H1 (cell line): ENCODE data around the gene DHX29. TPM values are rescaled to one million over a fixed set of nuclear protein-coding genes. Genes with fewer than 3 reads are reported as not detected.
A peak's percentile ranks its signal among the peaks of the same experiment; 100 is the strongest.

Experiments used
- CTCF ChIA-PET: fragments of 300-600 bp; sonication (Branson Sonifier 250); formaldehyde crosslinking; loops from one replicate; lab custom pipeline; 2021; ENCODE audit not compliant: partially characterized antibody; lab: Charles Lee
- POLR2A ChIA-PET: fragments of 300-600 bp; sonication (Branson Sonifier 250); formaldehyde crosslinking; loops from one replicate; lab custom pipeline; 2021; ENCODE audit warnings: inconsistent platforms; ENCODE audit not compliant: partially characterized antibody; lab: Charles Lee
- DNase-seq, 2 experiments: peaks; one replicate each; pipeline versions ENCODE4 v3.0.0 to v3.0.0-alpha.2; 2010 to 2022; ENCODE audit warnings: low spot score in 2 of 2, low read depth in 1 of 2, mixed read lengths in 1 of 2
- FAIRE-seq: peaks from 2 replicates; lab custom pipeline; 2011; peaks lifted over from hg19 to GRCh38; lab: Jason Lieb, UNC
- H2AFZ ChIP-seq: 2 replicates; pipeline ENCODE4 v1.8.1; 2012; ENCODE audit warnings: low read length, inconsistent platforms
- H2AK5ac ChIP-seq: 2 replicates; pipeline ENCODE4 v1.6.1; 2013; ENCODE audit warnings: low read depth, low read length
- H2BK120ac ChIP-seq: replicated peaks from 2 replicates; pipeline ENCODE3; 2013; ENCODE audit warnings: low read depth, low read length, inconsistent platforms
- H2BK12ac ChIP-seq: 2 replicates; pipeline ENCODE4 v1.6.1; 2013; ENCODE audit warnings: low read depth, low read length
- H2BK15ac ChIP-seq: 2 replicates; pipeline ENCODE4 v1.6.1; 2013; ENCODE audit warnings: low read length
- H2BK20ac ChIP-seq: 2 replicates; pipeline ENCODE4 v1.6.1; 2013; ENCODE audit warnings: low read length
- H2BK5ac ChIP-seq: 2 replicates; pipeline ENCODE4 v1.6.1; 2013; ENCODE audit warnings: low read depth, low read length
- H3K14ac ChIP-seq: 2 replicates; pipeline ENCODE4 v1.6.1; 2013; ENCODE audit warnings: inconsistent platforms; ENCODE audit not compliant: insufficient read length
- H3K18ac ChIP-seq: 2 replicates; pipeline ENCODE4 v1.6.1; 2013; ENCODE audit warnings: low read length; ENCODE audit errors: extremely low read depth
- H3K23ac ChIP-seq: 2 replicates; pipeline ENCODE4 v1.6.1; 2013; ENCODE audit warnings: inconsistent platforms; ENCODE audit not compliant: insufficient read length
- H3K23me2 ChIP-seq: 2 replicates; pipeline ENCODE4 v1.6.1; 2013; ENCODE audit warnings: low read depth, low read length
- H3K27ac ChIP-seq: 2 replicates; pipeline ENCODE4 v1.6.1; 2011; ENCODE audit warnings: low read depth, low read length, inconsistent platforms
- H3K27me3 ChIP-seq, 4 experiments: replicated peaks in 1 of 4; 1 replicate in 1 of 4; 2 replicates in 3 of 4; pipeline versions ENCODE4 v1.6.1 to v1.8.1; 2011 to 2013; ENCODE audit warnings: low read length in 3 of 4, mild to moderate bottlenecking in 3 of 4, inconsistent platforms in 2 of 4, mixed read lengths in 2 of 4, moderate library complexity in 1 of 4; ENCODE audit not compliant: control insufficient read depth in 3 of 4, insufficient read depth in 3 of 4; ENCODE audit errors: extremely low read depth in 1 of 4
- H3K36me3 ChIP-seq, 4 experiments: 2 replicates each; pipeline versions ENCODE4 v1.6.1 to v1.8.1; 2011 to 2013; ENCODE audit warnings: mild to moderate bottlenecking in 4 of 4, low read length in 3 of 4, moderate library complexity in 2 of 4, control low read depth in 1 of 4, inconsistent platforms in 1 of 4; ENCODE audit not compliant: insufficient read depth in 4 of 4, control insufficient read depth in 2 of 4
- H3K4ac ChIP-seq: replicated peaks from 2 replicates; pipeline ENCODE3; 2013; ENCODE audit warnings: low read length, low read depth, mixed read lengths, inconsistent platforms; ENCODE audit not compliant: insufficient read length
- H3K4me1 ChIP-seq, 4 experiments: replicated peaks in 1 of 4; 1 replicate in 1 of 4; 2 replicates in 3 of 4; pipeline versions ENCODE4 v1.6.1 to v1.8.1; 2011 to 2013; ENCODE audit warnings: low read length in 3 of 4, inconsistent platforms in 2 of 4, mixed read lengths in 1 of 4; ENCODE audit not compliant: insufficient read depth in 4 of 4, control insufficient read depth in 3 of 4
- H3K4me2 ChIP-seq, 2 experiments: 2 replicates each; pipeline versions ENCODE4 v1.6.1 to v1.8.1; 2011 to 2013; ENCODE audit warnings: low read depth in 2 of 2, low read length in 2 of 2, control low read depth in 1 of 2, inconsistent platforms in 1 of 2, mild to moderate bottlenecking in 1 of 2; ENCODE audit not compliant: insufficient read depth in 1 of 2
- H3K4me3 ChIP-seq, 4 experiments: fragments of 200-600, 300-600 bp in 1 of 4; sonication (generic), shearing (Covaris generic), sonication (Bioruptor Twin) in 1 of 4; 2 replicates each; pipeline versions ENCODE4 v1.5.1 to v1.8.1; 2011 to 2016; ENCODE audit warnings: low read length in 4 of 4, low read depth in 3 of 4, control low read depth in 2 of 4, inconsistent platforms in 2 of 4, mild to moderate bottlenecking in 2 of 4, mixed read lengths in 1 of 4, moderate library complexity in 1 of 4; ENCODE audit not compliant: insufficient read depth in 2 of 4; ENCODE audit errors: extremely low read depth in 1 of 4
- H3K56ac ChIP-seq: replicated peaks from 2 replicates; pipeline ENCODE3; 2013; ENCODE audit warnings: low read depth, mild to moderate bottlenecking, mixed read lengths, low read length, inconsistent platforms; ENCODE audit not compliant: insufficient read length
- H3K79me1 ChIP-seq: 2 replicates; pipeline ENCODE4 v1.6.1; 2013; ENCODE audit warnings: low read depth, low read length, control low read depth
- H3K79me2 ChIP-seq, 2 experiments: 2 replicates each; pipeline versions ENCODE4 v1.6.1 to v1.8.1; 2012 to 2013; ENCODE audit warnings: low read length in 2 of 2, mild to moderate bottlenecking in 2 of 2, inconsistent platforms in 1 of 2; ENCODE audit not compliant: insufficient read depth in 2 of 2, control insufficient read depth in 1 of 2
- H3K9ac ChIP-seq, 4 experiments: replicated peaks in 1 of 4; 1 replicate in 1 of 4; 2 replicates in 3 of 4; pipeline versions ENCODE4 v1.6.1 to v1.8.1; 2011 to 2013; ENCODE audit warnings: low read depth in 3 of 4, low read length in 3 of 4, control low read depth in 2 of 4, mild to moderate bottlenecking in 2 of 4, moderate library complexity in 2 of 4, inconsistent platforms in 1 of 4; ENCODE audit errors: extremely low read depth in 1 of 4
- H3K9me3 ChIP-seq, 2 experiments: 2 replicates each; pipeline versions ENCODE4 v1.6.1 to v1.8.1; 2012 to 2013; ENCODE audit warnings: mild to moderate bottlenecking in 2 of 2, moderate library complexity in 2 of 2, control low read depth in 1 of 2, inconsistent platforms in 1 of 2, low read depth in 1 of 2, low read length in 1 of 2, mixed read lengths in 1 of 2; ENCODE audit not compliant: insufficient read depth in 2 of 2
- H4K20me1 ChIP-seq, 2 experiments: replicated peaks in 1 of 2; 2 replicates each; pipeline versions ENCODE3 to v1.8.1; 2011 to 2013; ENCODE audit warnings: inconsistent platforms in 2 of 2, low read length in 2 of 2, mild to moderate bottlenecking in 1 of 2; ENCODE audit not compliant: insufficient read depth in 2 of 2, control insufficient read depth in 1 of 2
- H4K5ac ChIP-seq: 2 replicates; pipeline ENCODE4 v1.6.1; 2013; ENCODE audit warnings: low read length, low read depth, mixed read lengths, inconsistent platforms; ENCODE audit not compliant: insufficient read length
- H4K8ac ChIP-seq: 2 replicates; pipeline ENCODE4 v1.8.0; 2013; ENCODE audit warnings: mild to moderate bottlenecking, moderate library complexity, low read length, inconsistent platforms; ENCODE audit not compliant: insufficient read depth; ENCODE audit errors: extremely low read depth
- H4K91ac ChIP-seq: replicated peaks from 2 replicates; pipeline ENCODE3; 2013; ENCODE audit warnings: low read length, mixed read lengths, inconsistent platforms; ENCODE audit not compliant: insufficient read length
- BACH1 ChIP-seq: IDR thresholded peaks from 2 replicates; pipeline ENCODE4 v1.6.1; 2012; ENCODE audit warnings: low read length, improper control_type of control experiment
- EP300 ChIP-seq, 2 experiments: IDR thresholded peaks; 1 replicate in 1 of 2; 2 replicates in 1 of 2; pipeline ENCODE4 v1.6.1; 2011 to 2012; ENCODE audit warnings: low read depth in 2 of 2, low read length in 2 of 2, mild to moderate bottlenecking in 2 of 2, borderline replicate concordance in 1 of 2, inconsistent platforms in 1 of 2, moderate library complexity in 1 of 2
- FOSL1 ChIP-seq: IDR thresholded peaks from 2 replicates; pipeline ENCODE4 v1.6.1; 2011; ENCODE audit warnings: mild to moderate bottlenecking, low read depth, low read length, moderate library complexity; ENCODE audit not compliant: insufficient read depth
- HDAC2 ChIP-seq, 2 experiments: fragments of 300-600 bp in 1 of 2; sonication (generic) in 1 of 2; IDR thresholded peaks; 2 replicates each; pipeline ENCODE4 v1.6.1; 2011 to 2012; ENCODE audit warnings: low read depth in 2 of 2, low read length in 2 of 2, mild to moderate bottlenecking in 2 of 2, moderate library complexity in 2 of 2, borderline replicate concordance in 1 of 2, inconsistent platforms in 1 of 2
- NRF1 ChIP-seq: IDR thresholded peaks from 2 replicates; pipeline ENCODE4 v1.6.1; 2011; ENCODE audit warnings: mild to moderate bottlenecking, low read depth, low read length, improper control_type of control experiment
- POLR2AphosphoS5 ChIP-seq: IDR thresholded peaks from 2 replicates; pipeline ENCODE4 v1.6.1; 2011; ENCODE audit warnings: low read depth, low read length
- SAP30 ChIP-seq: fragments of 300-600 bp; sonication (generic); IDR thresholded peaks from 2 replicates; pipeline ENCODE4 v1.7.1; 2012; ENCODE audit warnings: low read length, moderate library complexity, mild to moderate bottlenecking, inconsistent platforms; ENCODE audit not compliant: insufficient read depth, insufficient replicate concordance
- SIX5 ChIP-seq: IDR thresholded peaks from 2 replicates; pipeline ENCODE4 v1.6.1; 2011; ENCODE audit warnings: mild to moderate bottlenecking, low read depth, low read length
- SRF ChIP-seq: IDR thresholded peaks from 2 replicates; pipeline ENCODE4 v1.6.1; 2011; ENCODE audit warnings: mild to moderate bottlenecking, low read depth, low read length, moderate library complexity
- WGBS, 2 experiments: shearing (Covaris generic) in 1 of 2; methylation state at CpG; one replicate each; pipeline versions ENCODE4 v1.1.6 to v1.1.7; 2013 to 2015; ENCODE audit warnings: low lambda C conversion rate in 2 of 2, mixed read lengths in 2 of 2, inconsistent platforms in 1 of 2, low coverage in 1 of 2, missing lambda C conversion rate in 1 of 2; ENCODE audit not compliant: insufficient replicate concordance in 2 of 2, insufficient coverage in 1 of 2, insufficient read length in 1 of 2; ENCODE audit errors: extremely low coverage in 1 of 2, missing lambda C conversion rate in 1 of 2; 5-methylcytosine and 5-hydroxymethylcytosine counted together
- polyA plus RNA-seq, 7 experiments: library from polyadenylated mRNA; depleted of rRNA in 3 of 7; stranded (reverse) in 5 of 7; unstranded in 2 of 7; fragments of >200 nt in 5 of 7; fragments of 200-250 nt in 2 of 7; gene quantifications; 1 replicate in 5 of 7; 2 replicates in 1 of 7; 4 replicates in 1 of 7; pipeline versions ENCODE4 v1.2.1 to v1.2.3, GENCODE V29; 2011 to 2013; ENCODE audit warnings: missing spikeins in 2 of 7, mixed read lengths in 2 of 7
- total RNA-seq: library from RNA; stranded (reverse); fragmentation: NEBNext Ultra II Directional; extraction: Animal tissue kit (Norgen Biotek cat#: 25700); gene quantifications from 2 replicates; pipeline ENCODE4 v1.2.1, GENCODE V29; 2021

DHX29 gene
- total and polyA plus RNA-seq, 2 of the 8 experiments (the other 6 are each of a cell fraction or from before 2014, with no cell fraction given) = 3.4 to 32.1 TPM

DNA sequence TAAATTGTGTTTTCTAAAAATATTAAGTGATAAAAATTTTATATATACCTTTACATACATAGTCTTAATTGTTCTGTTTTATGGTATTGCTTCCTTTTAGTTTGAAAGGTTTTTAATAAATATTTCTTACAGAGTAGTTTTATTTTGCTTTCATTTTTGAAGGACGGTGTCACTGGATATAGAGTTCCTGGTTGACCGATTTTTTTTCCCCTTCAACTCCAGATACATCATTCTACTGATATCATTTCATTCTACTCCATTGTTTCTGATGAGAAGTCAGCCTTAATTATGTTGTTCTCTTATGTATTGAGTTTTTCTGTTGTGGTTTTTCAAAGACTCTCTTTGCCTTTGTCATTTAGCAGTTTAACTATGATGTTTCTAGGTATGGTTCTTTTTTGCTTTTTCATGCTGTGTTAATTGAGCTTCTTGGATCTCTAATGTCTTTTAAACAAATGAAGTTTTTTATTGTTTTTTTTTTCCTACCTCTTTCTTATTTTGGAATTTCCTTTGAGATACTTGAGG is 30.7 kb upstream of the DHX29 start:
- Histone ChIP-seq H4K8ac (no peak overlapping the region), H3K9ac (no peak overlapping the region), H2BK20ac (no peak overlapping the region), H2AK5ac (no peak overlapping the region), H3K4me2 (no peak overlapping the region), H3K79me1 (no peaks in the 10 kb centered on the region), H2AFZ (no peak overlapping the region), H3K9me3 (no peaks in the 10 kb centered on the region), H2BK5ac (no peak overlapping the region), H3K36me3 (peaks cover 0 to 26% (median 6%) of the 10 kb centered on the region in 4 experiments; a peak in 3 of 8 replicates), H3K18ac (no peak overlapping the region), H3K4ac (no peak overlapping the region), H2BK120ac (no peak overlapping the region), H2BK15ac (no peak overlapping the region), H3K56ac (no peak overlapping the region), H3K4me3 (no peak overlapping the region), H3K79me2 (peaks cover 0 to 55% of the 10 kb centered on the region in 2 experiments; a peak in 2 of 4 replicates), H4K5ac (no peak overlapping the region), H4K91ac (no peak overlapping the region), H3K23ac (no peak overlapping the region), H2BK12ac (no peak overlapping the region), H3K27ac (no peak overlapping the region), H3K27me3 (peaks cover 0 to 1% (median 0%) of the 10 kb centered on the region in 4 experiments; a peak in 1 of 7 replicates), H3K23me2 (no peaks in the 10 kb centered on the region), H4K20me1 (peaks cover 1 to 2% of the 10 kb centered on the region in 2 experiments), H3K4me1 (no peaks in the 10 kb centered on the region), H3K14ac (no peak overlapping the region)
- WGBS, 2 experiments = 87% methylated on average over 2 of the region's 2 CpGs; no CpG with 5 or more reads in 1 of the 2 experiments
- ChIA-PET POLR2A (interaction anchor here (0.6 kb wide), 1 partner anchor 162 kb away, joined by 3 read pairs; no protein-coding TSS in a partner anchor), CTCF (interaction anchor here (0.6 kb wide), 1 partner anchor 84 kb away, joined by 3 read pairs; no protein-coding TSS in a partner anchor)
- no peak for TF ChIP-seq SAP30
- TF ChIP-seq SRF = no peak
- TF ChIP-seq HDAC2 (IDR thresholded peaks at IDR 0.05; ENCODE audit: borderline replicate concordance in 1 of 2, low read depth in 2 of 2, low read length in 2 of 2) = no peak
- TF ChIP-seq NRF1 = no peak
- TF ChIP-seq SIX5 = no peak
- TF ChIP-seq POLR2AphosphoS5 = no peak
- no peak for TF ChIP-seq FOSL1
- no peak for TF ChIP-seq EP300 (IDR thresholded peaks at IDR 0.05; ENCODE audit: borderline replicate concordance in 1 of 2, low read depth in 2 of 2, low read length in 2 of 2)
- no peak for TF ChIP-seq BACH1
- DNase-seq = no peak
- FAIRE-seq = peak; percentile 42
